Measurements from ENCODE around the gene CPAMD8.
"Not testable (repeated sequence)": the region's sequence is repeated elsewhere in the genome, so short reads cannot be mapped to it uniquely, and the experiment has no call there.

CPAMD8 gene

DNA sequence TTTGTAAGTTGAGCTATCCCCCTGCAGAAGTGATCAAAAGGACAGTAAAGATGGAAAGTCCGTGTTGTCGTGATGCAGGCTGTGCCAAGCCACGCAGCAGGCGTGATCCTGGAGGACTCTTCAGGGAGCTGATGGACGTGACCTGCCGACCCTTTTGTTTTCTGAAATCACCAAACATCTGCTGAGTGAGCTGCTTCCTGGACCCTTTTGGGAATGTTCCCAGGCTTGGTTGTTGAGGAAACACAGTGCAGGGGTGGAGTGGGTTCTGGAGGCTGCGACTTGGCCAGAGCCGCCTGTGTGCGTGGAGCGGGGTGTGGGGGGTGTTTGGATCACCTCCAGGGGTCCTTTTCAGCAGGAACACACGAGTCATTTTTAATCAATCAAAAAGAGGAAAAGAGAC, 15.4 kb upstream of the CPAMD8 start:
- no peak for DNase-seq (ENCODE audit: low read depth)

GRCh38 chr19:17037966-17038500, 11.4 kb upstream of the CPAMD8 start:
- DNase-seq (ENCODE audit: low read depth), result no peak

GRCh38 chr19:17037184-17037583, 10.6 kb upstream of the CPAMD8 start:
- DNase-seq (ENCODE audit: low read depth), result no peak

- DNase-seq (ENCODE audit: low read depth), result no peak
Observed at GRCh38 chr19:17036640-17037039, 10.0 kb upstream of the CPAMD8 start.

DNA sequence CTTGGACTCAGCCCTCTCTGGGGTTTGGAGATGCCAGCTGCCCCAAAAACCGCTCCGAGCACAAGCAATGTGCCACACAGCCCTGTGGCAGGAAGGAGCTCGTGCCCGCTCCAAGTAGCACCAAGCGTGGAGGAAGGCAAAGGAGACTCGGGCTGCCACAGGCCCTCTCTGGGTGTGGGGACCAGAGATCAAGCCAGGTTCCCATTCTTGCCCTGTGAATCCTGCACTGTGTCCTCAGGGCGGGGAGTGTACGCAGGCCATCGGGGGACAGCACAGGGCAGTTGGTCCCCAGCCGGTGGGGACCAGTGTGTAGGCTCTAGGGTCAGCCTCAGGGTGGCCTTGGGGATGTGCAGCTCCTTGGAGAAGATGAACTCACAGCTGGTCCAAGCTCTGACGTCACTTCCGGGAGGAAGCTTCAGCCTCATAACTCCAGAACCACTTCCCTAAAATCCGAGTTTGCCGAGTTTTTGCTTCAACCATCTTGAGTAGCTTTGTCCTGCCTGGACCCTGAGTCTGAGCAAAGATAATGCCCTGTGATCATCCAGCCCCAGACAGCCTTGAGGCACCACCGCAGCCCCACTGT, 9.3 kb upstream of the CPAMD8 start:
- no peak for DNase-seq (ENCODE audit: low read depth)

GRCh38 chr19:17031741-17032140, 5.1 kb upstream of the CPAMD8 start:
- DNase-seq (ENCODE audit: low read depth), result no peak

DNA sequence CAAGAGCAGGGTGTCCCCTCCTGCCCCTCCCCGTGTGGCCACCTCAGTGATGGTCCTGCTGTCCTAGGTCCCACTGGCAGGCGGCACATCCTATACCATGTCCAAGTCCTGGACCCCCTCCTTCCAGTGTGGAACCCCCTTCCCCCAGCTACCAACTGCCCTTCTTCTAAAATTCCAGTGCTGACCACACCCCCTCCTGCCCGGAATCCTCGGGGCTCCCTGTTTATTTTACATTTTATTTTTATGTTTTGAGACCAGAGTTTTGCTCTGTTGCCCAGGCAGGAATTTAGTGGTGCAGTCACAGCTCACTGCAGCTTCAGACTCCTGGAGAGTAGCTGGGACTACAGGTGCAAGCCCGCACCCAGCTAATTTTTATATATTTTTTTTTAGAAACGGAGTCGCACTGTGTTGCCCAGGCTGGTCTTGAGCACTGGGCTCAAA, 945 bp upstream of the CPAMD8 start:
- no peak for DNase-seq (ENCODE audit: low read depth)

DNA sequence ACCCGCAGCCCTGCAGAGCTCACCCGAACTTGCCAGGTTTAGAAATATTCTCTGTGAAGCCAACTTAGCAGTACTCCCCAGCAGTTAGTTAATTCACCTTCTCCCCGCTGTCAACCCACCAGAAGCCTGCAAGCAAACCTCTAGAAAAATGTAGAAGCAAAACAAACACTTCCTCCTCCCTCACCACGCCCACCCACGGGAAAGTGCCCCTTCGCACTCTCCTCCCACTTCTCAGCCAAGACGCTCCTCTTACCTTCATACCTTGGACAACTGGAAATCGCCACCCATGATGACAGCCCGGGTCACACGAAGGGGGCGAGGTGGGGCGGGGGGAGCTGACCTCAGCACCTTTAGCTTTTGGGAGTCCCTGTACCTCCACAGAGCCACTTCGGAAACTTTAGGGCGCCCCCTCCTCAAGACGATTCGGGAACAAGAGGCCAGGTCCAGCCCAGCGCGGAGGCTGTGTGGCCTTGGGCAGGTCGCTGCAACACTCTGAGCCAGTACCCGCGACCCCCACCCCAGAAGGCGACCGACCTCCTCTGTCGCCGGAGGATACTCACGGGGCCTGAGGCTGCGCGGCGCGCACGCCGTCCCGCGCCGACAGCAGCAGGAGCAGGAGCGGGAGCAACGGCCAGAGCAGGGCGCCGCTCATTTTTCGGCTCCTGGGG, 485 bp downstream of the CPAMD8 start:
- DNase-seq (ENCODE audit: low read depth), result no peak

DNA sequence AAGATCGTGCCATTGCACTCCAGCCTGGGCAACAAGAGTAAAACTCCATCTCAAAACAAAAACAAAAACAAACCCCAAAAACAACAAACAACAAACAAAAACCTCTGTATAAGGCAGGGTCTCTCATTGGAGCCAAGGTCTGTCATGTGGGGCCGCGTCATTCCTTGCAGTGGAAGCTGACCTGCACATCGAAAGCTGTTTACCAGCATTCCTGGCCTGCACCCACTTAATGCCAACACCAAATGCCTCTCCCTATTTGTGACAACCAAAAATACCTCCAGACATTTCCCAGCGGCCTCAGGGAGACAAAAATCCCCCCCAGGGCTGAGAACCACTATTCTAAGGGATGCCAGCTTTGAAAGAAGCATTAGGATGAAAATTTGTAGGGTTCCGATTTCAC, 1.2 kb downstream of the CPAMD8 start:
- no peak for DNase-seq (ENCODE audit: low read depth)

DNA sequence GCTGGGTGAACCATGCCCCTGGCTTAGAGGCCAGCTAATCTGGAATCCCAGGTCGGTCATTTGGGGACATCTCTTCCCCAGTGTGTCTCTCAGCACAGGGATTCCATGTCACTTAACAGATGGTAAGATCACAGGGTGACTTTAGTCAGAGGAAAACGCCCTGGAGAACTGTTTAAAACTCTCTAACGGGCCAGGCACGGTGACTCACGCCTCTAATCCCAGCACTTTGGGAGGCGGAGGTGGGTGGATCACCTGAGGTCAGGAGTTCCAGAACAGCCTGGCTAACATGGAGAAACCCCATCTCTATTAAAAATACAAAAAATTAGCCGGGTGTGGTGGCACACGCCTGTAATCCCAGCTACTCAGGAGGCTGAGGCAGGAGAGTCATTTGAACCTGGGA, 1.7 kb downstream of the CPAMD8 start:
- DNase-seq (ENCODE audit: low read depth), result not testable (repeated sequence)

DNA sequence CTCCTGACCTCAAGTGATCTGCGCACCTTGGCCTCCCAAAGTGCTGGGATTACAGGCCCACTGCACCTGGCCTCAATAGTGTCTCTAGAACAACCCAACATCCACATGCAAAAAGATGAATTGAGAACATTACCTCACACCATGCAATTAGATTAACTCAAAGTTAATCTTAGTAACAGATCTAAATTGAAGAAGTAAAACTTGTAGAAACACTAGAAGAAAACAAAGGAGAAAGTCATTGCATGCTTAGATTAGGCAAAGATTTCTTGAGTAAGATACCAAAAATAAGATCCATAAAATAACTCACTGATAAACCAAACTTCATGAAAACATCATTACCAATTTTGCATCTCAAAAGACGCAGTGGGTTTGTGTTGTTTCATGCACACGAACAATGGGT, 2.8 kb downstream of the CPAMD8 start:
- no peak for DNase-seq (ENCODE audit: low read depth)

GRCh38 chr19:17022738-17023137, 3.9 kb downstream of the CPAMD8 start:
- no peak for DNase-seq (ENCODE audit: low read depth)

GRCh38 chr19:17021793-17022590, 4.6 kb downstream of the CPAMD8 start:
- peak; percentile 6 for DNase-seq (ENCODE audit: low read depth)

- DNase-seq (ENCODE audit: low read depth), result no peak
Observed at GRCh38 chr19:17021328-17021727, 5.3 kb downstream of the CPAMD8 start.

GRCh38 chr19:17020823-17021222, 5.8 kb downstream of the CPAMD8 start:
- DNase-seq (ENCODE audit: low read depth), result no peak

- no peak for DNase-seq (ENCODE audit: low read depth)
Observed at GRCh38 chr19:17020385-17020784, 6.2 kb downstream of the CPAMD8 start.

DNA sequence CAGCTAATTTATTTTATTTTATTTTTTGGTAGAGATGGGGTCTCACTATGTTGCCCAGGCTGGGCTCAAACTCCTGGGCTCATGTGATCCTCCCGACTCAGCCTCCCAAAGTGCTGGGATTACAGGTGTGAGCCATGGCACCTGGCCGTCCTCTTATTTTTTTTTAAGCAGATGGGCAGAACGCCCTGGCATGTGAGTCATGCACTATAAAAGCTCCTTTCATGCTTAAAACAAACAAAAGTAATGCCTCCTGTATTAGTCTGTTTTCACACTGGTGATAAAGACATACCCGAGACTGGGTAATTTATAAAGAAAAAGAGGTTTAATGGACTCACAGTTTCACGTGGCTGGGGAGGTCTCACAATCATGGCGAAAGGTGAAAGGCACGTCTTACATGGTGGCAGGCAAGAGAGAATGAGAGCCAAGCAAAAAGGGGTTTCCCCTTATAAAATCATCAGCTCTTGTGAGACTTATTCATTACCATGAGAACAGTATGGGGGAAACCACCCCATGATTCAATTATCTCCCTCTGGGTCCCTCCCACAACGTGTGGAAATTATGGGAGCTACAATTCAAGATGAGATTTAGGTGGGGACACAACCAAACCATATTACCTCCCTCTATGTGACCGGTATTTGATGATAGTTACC, 12.3 kb downstream of the CPAMD8 start:
- not testable (repeated sequence) for DNase-seq (ENCODE audit: low read depth)

DNA sequence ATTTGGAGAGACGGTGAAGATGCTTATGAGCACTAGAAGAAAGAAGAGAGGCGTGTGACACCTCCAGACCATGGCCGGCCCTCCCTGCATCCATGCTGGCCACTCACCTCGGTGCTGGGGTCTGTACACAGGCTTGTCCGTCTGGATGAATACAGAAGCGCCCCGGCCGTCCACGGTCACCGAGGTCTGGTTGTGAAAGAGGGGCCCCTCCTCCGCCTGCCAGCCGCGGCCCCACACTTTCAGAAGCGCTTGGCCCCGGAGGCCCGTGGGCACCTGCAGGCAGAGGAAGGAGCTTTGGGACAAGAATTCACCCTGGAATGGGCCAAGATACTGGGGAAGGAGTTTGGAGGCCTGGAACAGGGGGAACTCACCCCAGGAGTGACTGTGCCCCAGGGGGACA, 15.1 kb downstream of the CPAMD8 start:
- no peak for DNase-seq (ENCODE audit: low read depth)

DNA sequence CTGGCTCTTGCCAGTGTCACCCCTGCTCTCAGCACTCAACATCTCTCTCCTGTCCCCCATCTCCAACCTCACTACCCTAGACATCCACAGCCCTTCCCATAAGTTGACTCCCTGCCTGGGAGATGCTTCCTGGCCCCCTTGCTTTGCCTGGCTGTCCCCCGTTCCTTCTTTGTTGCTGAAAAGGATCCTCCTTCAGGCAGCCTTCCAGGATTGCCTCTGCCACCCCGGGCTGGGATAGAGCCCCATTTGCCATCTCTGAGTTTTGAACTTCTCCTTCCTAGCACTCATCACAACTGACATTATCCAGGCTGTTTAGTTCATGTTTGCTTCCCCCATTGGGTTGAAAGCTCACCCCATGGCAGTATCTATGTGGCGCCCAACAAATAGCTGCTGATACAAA, 20.0 kb downstream of the CPAMD8 start:
- DNase-seq (ENCODE audit: low read depth), result no peak

- no peak for DNase-seq (ENCODE audit: low read depth)
Observed at GRCh38 chr19:17005000-17005399, 21.6 kb downstream of the CPAMD8 start.

DNA sequence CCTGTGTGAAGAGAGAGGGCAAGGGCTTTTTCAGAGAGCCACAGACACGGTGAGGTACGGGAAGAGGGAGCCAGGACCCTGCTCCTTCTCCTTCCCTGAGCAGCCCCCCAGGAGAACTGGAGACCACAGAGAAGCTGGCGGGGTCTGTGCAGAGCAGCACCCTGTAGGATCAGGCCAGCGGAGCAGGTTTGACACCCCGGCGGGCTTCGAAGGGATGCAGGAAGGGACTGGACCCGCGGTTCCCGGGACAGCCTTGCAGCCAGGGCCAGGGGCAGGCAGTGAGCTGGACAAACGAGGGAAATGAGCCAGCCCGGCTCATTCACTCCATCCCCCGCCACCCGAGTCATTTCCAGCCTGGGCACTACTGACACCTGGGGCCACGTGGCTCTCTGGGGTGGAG, 22.2 kb downstream of the CPAMD8 start:
- no peak for DNase-seq (ENCODE audit: low read depth)

GRCh38 chr19:17002455-17002854, 24.2 kb downstream of the CPAMD8 start:
- no peak for DNase-seq (ENCODE audit: low read depth)

All from HS-5 (cell line).